Astrocyte of the cerebellum (primary cell): ENCODE data around the gene PCDHAC2.

Experiments
- DNase-seq: peaks from one replicate; pipeline ENCODE4 v3.0.0-alpha.2; 2011; ENCODE audit warnings: low read depth
- H3K4me3 ChIP-seq: 2 replicates; pipeline ENCODE4 v1.5.1; 2011; ENCODE audit warnings: mild to moderate bottlenecking, low read depth, low read length, moderate library complexity
- CTCF ChIP-seq: IDR thresholded peaks from 2 replicates; pipeline ENCODE4 v1.5.1; 2012; ENCODE audit warnings: low read length, low read depth, moderate library complexity, mild to moderate bottlenecking; ENCODE audit errors: missing control alignments
- in situ Hi-C: cut with HindIII; loops from 2 replicates; pipeline ENCODE4 v1.10.0; 2017; ENCODE audit warnings: low sequenced_read_pairs

Gene PCDHAC2

GRCh38 chr5:140934964-140935606, 31.2 kb upstream of the PCDHAC2 start:
- DNase-seq: no peak
- no peak overlapping the region for H3K4me3 ChIP-seq
- in situ Hi-C loops: no loop called here
- TF ChIP-seq CTCF: no peak

GRCh38 chr5:140946578-140946977, 19.7 kb upstream of the PCDHAC2 start:
- DNase-seq: no peak
- no peak overlapping the region for H3K4me3 ChIP-seq
- no peak for TF ChIP-seq CTCF

DNA sequence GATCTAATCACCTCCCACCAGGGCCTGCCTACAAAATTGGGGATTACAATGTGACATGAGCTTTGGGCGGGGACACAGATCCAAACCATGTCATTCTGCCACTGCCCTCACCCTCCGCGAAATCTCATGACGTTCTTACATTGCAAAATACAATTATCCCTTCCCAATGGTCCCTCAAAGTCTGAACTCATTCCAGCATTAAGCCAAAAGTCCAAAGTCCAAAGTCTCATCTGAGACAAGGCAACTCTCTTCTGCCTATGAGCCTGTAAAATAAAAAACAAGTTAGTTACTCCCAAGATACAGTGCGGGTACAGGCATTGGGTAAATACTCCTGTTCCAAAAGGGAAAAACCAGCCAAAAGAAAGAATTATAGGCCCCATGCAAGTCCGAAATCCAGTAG, 14.6 kb upstream of the PCDHAC2 start:
- no peak overlapping the region for H3K4me3 ChIP-seq
- no peak for TF ChIP-seq CTCF
- DNase-seq: no peak
- in situ Hi-C loops: no loop called here

More at GRCh38 chr5:140946578-140946977, 19.7 kb upstream of the PCDHAC2 start:
- in situ Hi-C loops: no loop called here

DNA sequence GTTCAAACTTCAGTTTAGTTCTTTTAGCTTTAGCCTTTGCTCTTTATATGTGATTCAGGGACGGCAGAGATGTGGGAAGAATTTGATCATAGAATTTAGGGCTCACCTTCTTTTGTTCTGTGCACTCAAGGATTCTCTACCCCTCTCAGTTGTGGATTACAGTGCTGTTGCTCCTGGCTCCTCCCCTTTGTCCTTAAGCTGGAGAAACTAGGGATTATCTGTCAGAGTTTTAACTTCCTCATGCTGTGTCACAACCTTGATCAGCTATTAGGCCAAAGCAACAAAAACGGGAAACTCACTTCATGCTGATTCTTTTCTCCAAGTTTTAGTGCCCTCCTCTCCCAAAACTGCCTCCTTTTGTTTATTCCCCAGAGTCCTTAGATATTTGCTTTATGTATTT, 13.0 kb upstream of the PCDHAC2 start:
- TF ChIP-seq CTCF: no peak
- in situ Hi-C loops: no loop called here

DNA sequence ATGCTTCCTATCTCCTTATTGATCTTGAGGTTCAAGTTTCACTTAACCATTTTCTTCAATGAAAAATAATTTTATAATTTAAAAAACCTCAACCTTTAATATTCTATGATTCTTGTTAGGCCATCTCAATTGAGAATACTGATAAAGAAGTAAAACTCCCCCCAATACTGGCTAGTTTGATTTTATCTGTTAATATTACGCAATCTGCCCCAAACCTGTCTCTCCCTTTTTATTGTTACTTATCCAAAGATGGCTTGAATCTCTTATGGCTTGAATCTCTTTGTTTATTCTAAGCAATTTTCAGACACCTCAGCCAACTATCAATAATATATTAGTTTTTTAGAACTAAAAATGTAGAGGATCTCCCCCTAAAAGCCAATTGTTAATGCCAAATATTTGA, 4.1 kb upstream of the PCDHAC2 start:
- H3K4me3 ChIP-seq: no peak overlapping the region
- TF ChIP-seq CTCF: no peak
- in situ Hi-C loops: no loop called here
- DNase-seq: no peak

More for the DNA sequence above, 13.0 kb upstream of the PCDHAC2 start:
- no peak for DNase-seq
- no peak overlapping the region for H3K4me3 ChIP-seq

DNA sequence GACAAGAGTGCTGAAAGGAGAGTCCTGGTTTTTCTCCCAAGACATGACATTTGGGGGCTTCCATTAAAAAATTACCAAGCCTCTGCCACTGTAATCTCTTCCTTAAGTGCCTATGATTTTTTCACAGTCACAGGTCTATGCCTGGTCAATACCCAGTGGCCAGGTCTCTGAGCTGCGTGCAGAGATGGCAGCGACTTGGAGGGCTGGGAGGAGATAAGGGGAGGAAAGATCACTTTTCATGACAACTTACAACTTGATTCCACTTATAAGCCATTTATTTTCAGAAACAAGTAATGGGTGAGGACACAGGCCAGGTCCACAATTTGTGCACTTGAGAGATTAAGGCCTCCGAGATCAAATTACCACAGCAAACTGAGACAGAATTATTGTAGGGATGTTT, 1.9 kb upstream of the PCDHAC2 start:
- no peak for TF ChIP-seq CTCF
- DNase-seq: no peak
- H3K4me3 ChIP-seq: no peak overlapping the region
- in situ Hi-C loops: no loop called here
